H9 (cell line): Measurements from ENCODE around the gene PIK3R5. TPM values are rescaled to one million over a fixed set of nuclear protein-coding genes. Genes with fewer than 3 reads are reported as not detected.

ENCODE experiments used
- DNase-seq: peaks from one replicate; pipeline ENCODE4 v3.0.0-alpha.2; 2017
- H2AFZ ChIP-seq: one replicate; pipeline ENCODE4 v1.6.1; 2013; ENCODE audit warnings: mild to moderate bottlenecking, low read length, control low read depth, moderate library complexity
- H2AK5ac ChIP-seq: 2 replicates; pipeline ENCODE4 v1.6.1; 2013; ENCODE audit warnings: low read length, control low read depth, mixed read lengths; ENCODE audit not compliant: insufficient read length
- H2BK120ac ChIP-seq: one replicate; pipeline ENCODE4 v1.6.1; 2013; ENCODE audit warnings: low read depth, mild to moderate bottlenecking, low read length, control low read depth, inconsistent platforms; ENCODE audit not compliant: poor library complexity, severe bottlenecking
- H2BK12ac ChIP-seq: 2 replicates; pipeline ENCODE4 v1.6.1; 2013; ENCODE audit warnings: low read length, control low read depth, mixed read lengths, low read depth; ENCODE audit not compliant: insufficient read length
- H2BK15ac ChIP-seq: 2 replicates; pipeline ENCODE4 v1.6.1; 2013; ENCODE audit warnings: low read depth, low read length, control low read depth
- H2BK20ac ChIP-seq: one replicate; pipeline ENCODE4 v1.6.1; 2013; ENCODE audit warnings: low read depth, mild to moderate bottlenecking, low read length, control low read depth, inconsistent platforms; ENCODE audit not compliant: poor library complexity, severe bottlenecking
- H2BK5ac ChIP-seq: 2 replicates; pipeline ENCODE4 v1.6.1; 2013; ENCODE audit warnings: low read length, control low read depth, mixed read lengths; ENCODE audit not compliant: insufficient read length
- H3K14ac ChIP-seq: 2 replicates; pipeline ENCODE4 v1.6.1; 2013; ENCODE audit warnings: low read length, control low read depth; ENCODE audit not compliant: insufficient read depth
- H3K18ac ChIP-seq: 2 replicates; pipeline ENCODE4 v1.6.1; 2013; ENCODE audit warnings: low read depth, mild to moderate bottlenecking, mixed read lengths, low read length, control low read depth; ENCODE audit not compliant: insufficient read length
- H3K23ac ChIP-seq: 2 replicates; pipeline ENCODE4 v1.6.1; 2013; ENCODE audit warnings: low read length, control low read depth, mixed read lengths, low read depth; ENCODE audit not compliant: insufficient read length
- H3K23me2 ChIP-seq: 2 replicates; pipeline ENCODE4 v1.6.1; 2013; ENCODE audit warnings: low read depth, mild to moderate bottlenecking, mixed read lengths, low read length, control low read depth; ENCODE audit not compliant: insufficient read length, poor library complexity, severe bottlenecking
- H3K27ac ChIP-seq: 2 replicates; pipeline ENCODE4 v1.5.1; 2013; ENCODE audit warnings: low read length, control low read depth, mixed read lengths, low read depth; ENCODE audit not compliant: insufficient read length
- H3K27me3 ChIP-seq: 2 replicates; pipeline ENCODE4 v1.6.1; 2013; ENCODE audit warnings: low read length, control low read depth, inconsistent platforms; ENCODE audit not compliant: insufficient read depth
- H3K4ac ChIP-seq: 2 replicates; pipeline ENCODE4 v1.6.1; 2013; ENCODE audit warnings: low read depth, mild to moderate bottlenecking, control low read depth, inconsistent platforms, low read length, moderate library complexity
- H3K4me1 ChIP-seq: 2 replicates; pipeline ENCODE4 v1.6.1; 2013; ENCODE audit warnings: low read length, control low read depth, inconsistent platforms; ENCODE audit not compliant: insufficient read depth
- H3K4me2 ChIP-seq: 2 replicates; pipeline ENCODE4 v1.6.1; 2013; ENCODE audit warnings: low read length, control low read depth, mixed read lengths; ENCODE audit not compliant: insufficient read length, insufficient read depth
- H3K56ac ChIP-seq: 2 replicates; pipeline ENCODE4 v1.6.1; 2013; ENCODE audit warnings: low read depth, mild to moderate bottlenecking, mixed read lengths, low read length, control low read depth; ENCODE audit not compliant: insufficient read length
- H3K79me1 ChIP-seq: 2 replicates; pipeline ENCODE4 v1.6.1; 2013; ENCODE audit warnings: low read depth, mild to moderate bottlenecking, moderate library complexity, low read length, control low read depth, inconsistent platforms; ENCODE audit not compliant: insufficient read depth, poor library complexity, severe bottlenecking
- H3K79me2 ChIP-seq: 2 replicates; pipeline ENCODE4 v1.6.1; 2013; ENCODE audit warnings: low read length, control low read depth, inconsistent platforms; ENCODE audit not compliant: insufficient read depth
- H3K9ac ChIP-seq: 2 replicates; pipeline ENCODE4 v1.6.1; 2013; ENCODE audit warnings: low read length, control low read depth, mixed read lengths; ENCODE audit not compliant: insufficient read length; ENCODE audit errors: extremely low read depth
- H3K9me3 ChIP-seq: one replicate; pipeline ENCODE4 v1.6.1; 2013; ENCODE audit warnings: low read depth, low read length, inconsistent platforms; ENCODE audit not compliant: control insufficient read depth
- H3T11ph ChIP-seq: one replicate; pipeline ENCODE4 v1.6.1; 2013; ENCODE audit warnings: mild to moderate bottlenecking, low read length, control low read depth, inconsistent platforms
- H4K20me1 ChIP-seq: one replicate; pipeline ENCODE4 v1.6.1; 2013; ENCODE audit not compliant: control insufficient read depth, insufficient read length, insufficient read depth
- H4K5ac ChIP-seq: 2 replicates; pipeline ENCODE4 v1.6.1; 2013; ENCODE audit warnings: low read depth, mild to moderate bottlenecking, mixed read lengths, low read length, control low read depth; ENCODE audit not compliant: insufficient read length
- H4K8ac ChIP-seq: replicated peaks from 2 replicates; pipeline ENCODE4 v1.6.1; 2013; ENCODE audit warnings: low read length, control low read depth, mixed read lengths, low read depth; ENCODE audit not compliant: insufficient read length
- H4K91ac ChIP-seq: 2 replicates; pipeline ENCODE4 v1.6.1; 2013; ENCODE audit warnings: low read depth, mild to moderate bottlenecking, moderate library complexity, mixed read lengths, low read length, control low read depth; ENCODE audit not compliant: insufficient read length
- H3K27ac Mint-ChIP-seq, 3 experiments: 2 replicates in 2 of 3; 3 replicates in 1 of 3; pipeline ENCODE4 v1.8.0; 2020 to 2021; ENCODE audit warnings: mixed read lengths in 3 of 3, mild to moderate bottlenecking in 1 of 3, moderate library complexity in 1 of 3
- H3K27me3 Mint-ChIP-seq: 2 replicates; pipeline ENCODE4 v1.8.0; 2021; ENCODE audit warnings: low read depth, mild to moderate bottlenecking, moderate library complexity, mixed read lengths
- H3K36me3 Mint-ChIP-seq, 3 experiments: 2 replicates in 2 of 3; 3 replicates in 1 of 3; pipeline ENCODE4 v1.8.0; 2020 to 2021; ENCODE audit warnings: low read depth in 3 of 3, mixed read lengths in 3 of 3; ENCODE audit not compliant: insufficient read depth in 1 of 3
- H3K4me1 Mint-ChIP-seq, 2 experiments: 2 replicates each; pipeline ENCODE4 v1.8.0; 2020; ENCODE audit warnings: mixed read lengths in 2 of 2
- H3K4me3 Mint-ChIP-seq, 2 experiments: 2 replicates in 1 of 2; 3 replicates in 1 of 2; pipeline ENCODE4 v1.8.0; 2020 to 2021; ENCODE audit warnings: mild to moderate bottlenecking in 2 of 2, mixed read lengths in 2 of 2, moderate library complexity in 1 of 2
- H3K9me3 Mint-ChIP-seq, 2 experiments: 2 replicates in 1 of 2; 3 replicates in 1 of 2; pipeline ENCODE4 v1.8.0; 2020; ENCODE audit warnings: mild to moderate bottlenecking in 2 of 2, mixed read lengths in 2 of 2, moderate library complexity in 1 of 2
- CTCF ChIP-seq: fragments of 200-600 bp; sonication (generic); conservative IDR thresholded peaks from 3 replicates; pipeline ENCODE4 v1.8.0; 2021; ENCODE audit warnings: antibody characterized with exemption, mild to moderate bottlenecking
- WGBS: extraction: QIAGEN DNeasy Blood & Tissue Kit; methylation state at CpG from one replicate; pipeline ENCODE4 v1.1.7; 2013; ENCODE audit warnings: missing lambda C conversion rate, low lambda C conversion rate, mixed read lengths; ENCODE audit not compliant: insufficient read length; ENCODE audit errors: extremely low coverage; 5-methylcytosine and 5-hydroxymethylcytosine counted together
- total RNA-seq: library from RNA; stranded (reverse); gene quantifications from 2 replicates; pipeline ENCODE4 v1.2.1, GENCODE V29; 2021

Gene PIK3R5
- total RNA-seq, 1 experiment from 2014 or later: 1.4 TPM

GRCh38 chr17:8837563-8838075 is 127.9 kb downstream of the PIK3R5 start:
- peak overlapping the region; percentile 72 for H3K18ac ChIP-seq
- Mint-ChIP-seq H3K4me3 (no peak overlapping the region; a peak in 1 of 5 replicates), H3K4me1 (peaks cover 10 to 22% of the 10 kb centered on the region in 2 experiments; a peak in 3 of 4 replicates), H3K27me3 (peaks cover 12% of the 10 kb centered on the region), H3K27ac (no peak overlapping the region), H3K36me3 (no peaks in the 10 kb centered on the region), H3K9me3 (peaks cover 0 to 1% of the 10 kb centered on the region in 2 experiments; a peak in 1 of 5 replicates)
- TF ChIP-seq CTCF: no peak
- H2AFZ ChIP-seq: no peak overlapping the region
- H3K79me1 ChIP-seq: no peaks in the 10 kb centered on the region
- H3K27me3 ChIP-seq: no peaks in the 10 kb centered on the region; the same call in 1 of the 2 replicates
- no peaks in the 10 kb centered on the region for H3K4me1 ChIP-seq
- no peak overlapping the region for H2BK12ac ChIP-seq
- H2BK20ac ChIP-seq: no peak overlapping the region
- no peak overlapping the region for H4K91ac ChIP-seq
- H3K4ac ChIP-seq: no peak overlapping the region
- no peak overlapping the region for H3K56ac ChIP-seq
- H3K27ac ChIP-seq: no peak overlapping the region
- H3K4me2 ChIP-seq: no peak overlapping the region
- no peak overlapping the region for H3K9ac ChIP-seq
- no CpG with 5 or more reads among the region's 8 CpGs for WGBS
- no peaks in the 10 kb centered on the region for H4K20me1 ChIP-seq
- no peak overlapping the region for H3K14ac ChIP-seq
- H3K23ac ChIP-seq: no peak overlapping the region
- H4K8ac ChIP-seq: no peak overlapping the region
- H2BK15ac ChIP-seq: no peak overlapping the region
- no peak overlapping the region for H2BK120ac ChIP-seq
- no peak overlapping the region for H3T11ph ChIP-seq
- no peaks in the 10 kb centered on the region for H3K9me3 ChIP-seq
- no peak overlapping the region for H2BK5ac ChIP-seq
- peaks cover 2% of the 10 kb centered on the region for H3K23me2 ChIP-seq
- DNase-seq: no peak
- H3K79me2 ChIP-seq: no peaks in the 10 kb centered on the region
- H4K5ac ChIP-seq: no peak overlapping the region
- H2AK5ac ChIP-seq: no peak overlapping the region
